Activated CD4-positive, alpha-beta T cell treated with anti-CD3 and anti-CD28 coated beads, Interleukin-2, amount 50 U/mL, for 1 hour (primary cell): Measurements from ENCODE around the gene MFSD6.
"Not testable (repeated sequence)": the region's sequence is repeated elsewhere in the genome, so short reads cannot be mapped to it uniquely, and the experiment has no call there.

Source experiments
- DNase-seq: peaks from one replicate; pipeline ENCODE4 v3.0.0-alpha.2; 2020

The MFSD6 gene

GRCh38 chr2:190406805-190407204 is 1.4 kb upstream of the MFSD6 start:
- no peak for DNase-seq

- no peak for DNase-seq
These were observed 901 bp upstream of the MFSD6 start for GRCh38 chr2:190407246-190407661.

GRCh38 chr2:190408538-190409271 is 550 bp downstream of the MFSD6 start:
- DNase-seq = peak; percentile 77

- DNase-seq = no peak
These were observed 1.5 kb downstream of the MFSD6 start for GRCh38 chr2:190409616-190410015.

- no peak for DNase-seq
These were observed 2.0 kb downstream of the MFSD6 start for GRCh38 chr2:190410166-190410565.

GRCh38 chr2:190412966-190413365 is 4.8 kb downstream of the MFSD6 start:
- no peak for DNase-seq

GRCh38 chr2:190413421-190413820 is 5.3 kb downstream of the MFSD6 start:
- no peak for DNase-seq

GRCh38 chr2:190415251-190415650 is 7.1 kb downstream of the MFSD6 start:
- DNase-seq = no peak

- DNase-seq = no peak
These were observed 7.9 kb downstream of the MFSD6 start for GRCh38 chr2:190415794-190416775.

GRCh38 chr2:190417045-190417842 is 9.1 kb downstream of the MFSD6 start:
- DNase-seq = no peak

- no peak for DNase-seq
These were observed 10.6 kb downstream of the MFSD6 start for GRCh38 chr2:190418727-190419126.

- DNase-seq = no peak
These were observed 12.6 kb downstream of the MFSD6 start for GRCh38 chr2:190420801-190421200.

GRCh38 chr2:190425221-190425866 is 17.2 kb downstream of the MFSD6 start:
- DNase-seq = no peak

- DNase-seq = no peak
These were observed 17.9 kb downstream of the MFSD6 start for GRCh38 chr2:190425883-190426658.

GRCh38 chr2:190430866-190431265 is 22.7 kb downstream of the MFSD6 start:
- DNase-seq = not testable (repeated sequence)

- no peak for DNase-seq
These were observed 23.8 kb downstream of the MFSD6 start for GRCh38 chr2:190431907-190432306.

- no peak for DNase-seq
These were observed 24.5 kb downstream of the MFSD6 start for GRCh38 chr2:190432567-190433231.

GRCh38 chr2:190435031-190435670 is 27.0 kb downstream of the MFSD6 start:
- DNase-seq = no peak

GRCh38 chr2:190436557-190436956 is 28.4 kb downstream of the MFSD6 start:
- DNase-seq = no peak

- no peak for DNase-seq
These were observed 32.0 kb downstream of the MFSD6 start for GRCh38 chr2:190440113-190440512.

- DNase-seq = no peak
These were observed 33.4 kb downstream of the MFSD6 start for GRCh38 chr2:190441564-190441963.
